ENCODE data around the gene GOLGA8S.
"Not testable (repeated sequence)": the region's sequence is repeated elsewhere in the genome, so short reads cannot be mapped to it uniquely, and the experiment has no call there.

GOLGA8S gene

GRCh38 chr15:23411841-23412240 is 57.3 kb downstream of the GOLGA8S start:
- DNase-seq (ENCODE audit: insufficient read length) (no peak), FAIRE-seq (no peak)
- TF ChIP-seq POLR2A (IDR thresholded peaks at IDR 0.05; ENCODE audit: low read depth, low read length) (no peak), TAF1 (IDR thresholded peaks at IDR 0.05; ENCODE audit: borderline replicate concordance, low read depth, low read length) (no peak), POLR2AphosphoS5 (IDR thresholded peaks at IDR 0.05; ENCODE audit: low read depth, low read length) (no peak)

DNA sequence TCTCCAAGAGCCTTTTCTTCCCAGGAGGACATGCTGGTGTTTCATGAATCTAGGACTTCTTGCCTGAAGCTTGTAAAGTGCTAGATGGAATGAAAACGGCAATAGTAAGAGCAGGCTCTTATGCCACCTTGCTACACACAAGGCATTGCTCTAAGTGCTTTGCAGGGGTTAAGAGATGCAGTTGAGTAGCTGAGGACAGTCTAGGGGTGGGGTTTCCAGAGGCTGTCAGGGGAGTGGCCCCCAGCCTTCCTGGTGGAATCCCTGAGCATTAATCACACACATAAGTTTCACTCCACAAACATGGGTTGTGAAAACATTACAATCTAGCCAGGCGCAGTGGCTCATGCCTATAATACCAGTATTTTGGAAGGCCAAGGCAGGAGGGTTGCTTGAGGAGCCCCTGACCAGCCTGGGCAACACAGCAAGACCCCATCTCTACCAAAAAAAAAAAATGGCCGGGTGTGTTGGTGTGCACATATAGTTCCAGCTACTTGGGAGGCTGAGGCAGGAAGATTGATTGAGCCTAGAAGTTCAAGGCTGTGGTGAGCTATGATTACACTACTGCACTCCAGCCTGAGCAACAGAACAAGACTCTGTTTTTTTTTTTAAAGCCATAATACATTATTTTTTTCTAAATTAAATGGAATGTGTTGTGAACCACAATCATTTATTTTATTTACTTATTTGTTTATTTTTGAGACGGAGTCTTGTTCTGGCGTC is 58.5 kb downstream of the GOLGA8S start:
- not testable (repeated sequence) for FAIRE-seq; DNase-seq (ENCODE audit: insufficient read length)
